T-helper 1 cell treated with Interleukin-12 subunit alpha and Interleukin-12 subunit beta and Interleukin-4 antibody, amounts not matched to agents 30 μg/mL and 1 μg/mL, for 36 hours (primary cell): ENCODE data around the gene FNDC3B.

Experiments used
- H3K27ac Mint-ChIP-seq: one replicate; pipeline ENCODE4 v1.8.0; 2021; ENCODE audit warnings: mild to moderate bottlenecking, mixed read lengths
- H3K27me3 Mint-ChIP-seq: one replicate; pipeline ENCODE4 v1.8.0; 2021; ENCODE audit warnings: low read depth, mixed read lengths
- H3K36me3 Mint-ChIP-seq: one replicate; pipeline ENCODE4 v1.8.0; 2021; ENCODE audit warnings: low read depth, mixed read lengths
- H3K4me1 Mint-ChIP-seq: one replicate; pipeline ENCODE4 v1.8.0; 2021; ENCODE audit warnings: low read depth, mixed read lengths
- H3K4me3 Mint-ChIP-seq: one replicate; pipeline ENCODE4 v1.8.0; 2021; ENCODE audit warnings: mild to moderate bottlenecking, moderate library complexity, mixed read lengths
- H3K9me3 Mint-ChIP-seq: one replicate; pipeline ENCODE4 v1.8.0; 2021; ENCODE audit warnings: mixed read lengths

Gene FNDC3B

GRCh38 chr3:172375206-172375850 lies 335.9 kb downstream of the FNDC3B start:
- Mint-ChIP-seq H3K27ac (no peak overlapping the region), H3K4me3 (no peak overlapping the region), H3K27me3 (no peaks in the 10 kb centered on the region), H3K4me1 (no peaks in the 10 kb centered on the region), H3K36me3 (peaks cover 16% of the 10 kb centered on the region), H3K9me3 (no peaks in the 10 kb centered on the region)

GRCh38 chr3:172376402-172376801 lies 337.0 kb downstream of the FNDC3B start:
- Mint-ChIP-seq H3K36me3 (peaks cover 25% of the 10 kb centered on the region), H3K27me3 (no peaks in the 10 kb centered on the region), H3K27ac (no peak overlapping the region), H3K9me3 (no peaks in the 10 kb centered on the region), H3K4me3 (no peak overlapping the region), H3K4me1 (no peaks in the 10 kb centered on the region)

DNA sequence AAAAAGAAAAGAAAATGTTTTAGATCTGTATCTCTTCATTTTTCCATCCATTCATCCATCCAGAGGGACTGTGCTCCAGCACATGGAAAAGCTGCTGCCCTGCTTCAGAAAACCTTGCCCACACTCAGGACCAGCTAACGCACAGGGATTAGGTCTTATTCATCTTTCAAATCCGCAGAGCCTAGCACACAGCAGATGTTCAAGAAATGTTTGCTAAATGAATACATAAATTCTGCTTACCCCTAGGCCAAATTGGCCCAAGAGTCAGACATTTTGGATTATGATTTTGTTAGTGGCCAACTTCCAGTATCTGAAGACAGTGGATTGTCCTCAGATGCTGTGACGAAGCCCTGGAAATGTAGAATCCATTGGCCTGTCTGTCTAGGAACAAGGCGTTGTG lies 337.5 kb downstream of the FNDC3B start:
- Mint-ChIP-seq H3K9me3 (no peaks in the 10 kb centered on the region), H3K4me1 (no peaks in the 10 kb centered on the region), H3K27me3 (no peaks in the 10 kb centered on the region), H3K4me3 (no peak overlapping the region), H3K36me3 (peaks cover 27% of the 10 kb centered on the region), H3K27ac (no peak overlapping the region)

- Mint-ChIP-seq H3K9me3 (no peaks in the 10 kb centered on the region), H3K36me3 (peaks cover 33% of the 10 kb centered on the region), H3K27ac (no peak overlapping the region), H3K4me3 (no peak overlapping the region), H3K27me3 (no peaks in the 10 kb centered on the region), H3K4me1 (no peaks in the 10 kb centered on the region)
Observed at GRCh38 chr3:172378439-172378838, 339.1 kb downstream of the FNDC3B start.

DNA sequence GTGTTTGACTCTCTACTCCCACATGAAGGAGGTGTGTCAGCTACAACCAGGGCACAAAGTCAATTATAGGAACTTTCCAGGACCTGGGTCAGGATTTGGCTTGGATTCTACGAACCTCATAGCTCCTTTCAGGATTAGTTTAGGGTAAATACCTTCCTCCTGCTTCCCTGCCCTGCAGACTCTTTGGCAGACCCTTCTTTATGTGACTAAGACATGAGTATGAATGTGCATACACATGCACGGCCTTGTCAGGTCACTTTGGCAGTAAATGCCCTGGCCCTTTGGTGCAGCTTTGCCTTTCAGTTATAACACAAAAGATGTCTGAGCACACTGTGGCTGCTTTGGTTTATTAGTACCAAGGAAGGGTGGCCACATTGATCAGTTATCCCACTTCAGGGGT lies 340.0 kb downstream of the FNDC3B start:
- Mint-ChIP-seq H3K9me3 (no peaks in the 10 kb centered on the region), H3K4me1 (no peaks in the 10 kb centered on the region), H3K4me3 (no peak overlapping the region), H3K27ac (no peak overlapping the region), H3K36me3 (peaks cover 31% of the 10 kb centered on the region), H3K27me3 (no peaks in the 10 kb centered on the region)

GRCh38 chr3:172380632-172381031 lies 341.3 kb downstream of the FNDC3B start:
- no peaks in the 10 kb centered on the region for H3K9me3 Mint-ChIP-seq
- H3K4me1 Mint-ChIP-seq, result no peaks in the 10 kb centered on the region
- no peak overlapping the region for H3K27ac Mint-ChIP-seq
- H3K4me3 Mint-ChIP-seq, result no peak overlapping the region
- no peaks in the 10 kb centered on the region for H3K27me3 Mint-ChIP-seq
- H3K36me3 Mint-ChIP-seq, result peaks cover 31% of the 10 kb centered on the region

GRCh38 chr3:172383306-172383796 lies 344.0 kb downstream of the FNDC3B start:
- Mint-ChIP-seq H3K27ac (no peak overlapping the region), H3K9me3 (no peaks in the 10 kb centered on the region), H3K4me1 (no peaks in the 10 kb centered on the region), H3K27me3 (no peaks in the 10 kb centered on the region), H3K4me3 (no peak overlapping the region), H3K36me3 (peaks cover 30% of the 10 kb centered on the region)

DNA sequence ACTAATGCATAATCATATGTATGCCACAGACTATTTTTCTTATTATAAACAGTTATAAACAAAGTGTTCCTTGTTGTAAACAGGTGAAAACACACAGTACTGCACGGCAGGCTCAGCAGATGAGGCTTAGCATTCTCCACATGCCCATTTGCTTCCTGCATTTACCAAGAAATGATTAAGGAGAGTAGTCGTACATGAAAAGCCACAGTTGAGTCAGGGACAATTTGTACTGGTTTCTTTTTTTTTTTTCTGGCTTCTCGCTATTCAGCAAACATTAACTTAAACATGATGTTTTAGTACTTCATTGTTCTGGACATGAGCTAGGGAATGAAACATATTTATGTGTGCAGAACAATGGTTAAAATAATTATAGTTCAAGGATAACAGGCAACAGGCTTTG lies 345.5 kb downstream of the FNDC3B start:
- Mint-ChIP-seq H3K9me3 (no peaks in the 10 kb centered on the region), H3K36me3 (peaks cover 22% of the 10 kb centered on the region), H3K4me1 (no peaks in the 10 kb centered on the region), H3K4me3 (no peak overlapping the region), H3K27ac (no peak overlapping the region), H3K27me3 (no peaks in the 10 kb centered on the region)

- H3K27ac Mint-ChIP-seq, result no peak overlapping the region
- H3K36me3 Mint-ChIP-seq, result no peaks in the 10 kb centered on the region
- no peaks in the 10 kb centered on the region for H3K9me3 Mint-ChIP-seq
- H3K27me3 Mint-ChIP-seq, result no peaks in the 10 kb centered on the region
- H3K4me3 Mint-ChIP-seq, result no peak overlapping the region
- no peaks in the 10 kb centered on the region for H3K4me1 Mint-ChIP-seq
Observed at GRCh38 chr3:172387728-172388127, 348.4 kb downstream of the FNDC3B start.

DNA sequence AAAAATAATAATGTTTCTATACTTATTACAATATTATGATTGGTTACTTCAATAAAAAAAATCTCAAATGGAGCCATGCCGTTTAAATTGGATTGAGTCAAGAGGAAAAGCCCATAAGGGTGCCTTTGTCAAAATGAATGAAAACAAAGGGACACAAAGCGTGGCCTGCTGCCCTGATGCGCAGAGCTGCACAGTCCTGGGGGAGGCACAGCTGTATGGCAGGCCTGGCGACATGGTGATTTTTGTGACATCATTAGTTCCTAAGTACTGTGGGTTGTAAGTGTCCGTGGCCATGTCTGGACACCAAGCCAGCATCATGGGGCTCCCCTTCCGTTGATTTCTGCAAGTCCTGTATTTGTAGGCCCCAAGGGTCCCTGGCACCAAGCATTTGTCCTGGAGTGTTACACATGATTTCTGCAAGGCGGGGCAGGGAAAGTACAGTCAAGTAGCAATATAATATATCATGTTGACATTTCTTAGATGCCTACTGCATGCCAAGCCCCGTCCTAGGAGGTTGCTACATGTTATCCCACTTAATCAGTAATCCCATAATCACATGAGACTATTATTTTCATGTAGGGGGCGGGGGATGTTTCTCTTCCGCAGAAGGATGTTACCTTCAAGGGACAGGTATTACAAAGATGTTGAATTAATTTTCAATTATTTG lies 349.2 kb downstream of the FNDC3B start:
- no peaks in the 10 kb centered on the region for H3K4me1 Mint-ChIP-seq
- no peak overlapping the region for H3K4me3 Mint-ChIP-seq
- H3K27ac Mint-ChIP-seq, result no peak overlapping the region
- peaks cover 7% of the 10 kb centered on the region for H3K9me3 Mint-ChIP-seq
- peaks cover 7% of the 10 kb centered on the region for H3K36me3 Mint-ChIP-seq
- H3K27me3 Mint-ChIP-seq, result no peaks in the 10 kb centered on the region

DNA sequence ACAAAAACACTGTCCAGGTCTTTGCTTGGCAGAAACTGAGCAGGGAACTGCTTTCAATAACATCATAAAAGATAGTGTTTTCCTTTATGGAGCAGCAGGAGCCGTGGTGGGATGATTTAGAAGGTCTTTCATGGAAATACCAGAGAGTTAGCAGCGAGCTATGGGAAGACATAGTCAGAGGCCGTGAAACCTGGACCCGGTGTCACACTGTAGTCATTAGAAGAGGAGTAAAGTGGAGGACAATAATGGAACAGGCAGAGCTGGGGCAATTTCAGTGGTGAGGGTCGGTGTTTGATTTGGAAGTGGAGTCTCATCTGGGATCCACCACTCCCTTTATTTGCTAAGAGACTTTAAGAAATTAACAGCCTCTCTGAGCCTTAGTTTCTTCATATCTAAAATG lies 351.4 kb downstream of the FNDC3B start:
- no peaks in the 10 kb centered on the region for H3K4me1 Mint-ChIP-seq
- H3K27me3 Mint-ChIP-seq, result no peaks in the 10 kb centered on the region
- peaks cover 12% of the 10 kb centered on the region for H3K36me3 Mint-ChIP-seq
- no peak overlapping the region for H3K4me3 Mint-ChIP-seq
- H3K27ac Mint-ChIP-seq, result no peak overlapping the region
- peaks cover 8% of the 10 kb centered on the region for H3K9me3 Mint-ChIP-seq

DNA sequence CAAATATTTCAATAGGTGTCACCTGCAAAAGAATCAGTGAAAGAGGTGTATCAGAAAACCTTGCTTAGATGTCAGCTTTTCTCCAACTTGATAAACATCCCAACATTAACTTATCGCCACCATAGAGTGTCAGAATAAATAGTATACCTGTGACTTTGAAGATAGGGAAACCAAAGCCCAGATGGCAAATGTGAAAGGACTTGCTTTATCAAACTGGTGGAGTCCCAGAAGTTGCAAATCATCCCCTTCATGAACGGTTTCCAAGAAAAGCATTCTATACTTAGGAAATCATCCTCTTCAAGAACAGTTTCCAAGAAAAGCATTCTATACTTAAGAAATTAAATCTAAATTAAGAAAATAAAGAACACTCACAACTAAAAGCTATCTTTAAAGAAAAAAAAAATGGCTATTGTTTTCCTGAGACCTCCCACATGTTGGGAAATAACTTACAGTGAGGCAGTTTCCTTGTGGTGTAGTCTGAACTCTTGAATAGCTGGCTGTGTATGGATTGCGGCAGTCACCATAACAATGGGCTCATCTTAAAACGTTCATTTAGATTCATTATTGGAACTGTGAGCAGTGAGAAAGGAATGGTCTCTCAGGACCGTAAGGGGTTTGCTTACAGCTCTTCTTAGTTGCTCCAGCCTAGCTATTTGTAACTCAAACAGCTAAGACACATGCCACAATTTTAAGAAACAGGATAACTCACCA lies 352.4 kb downstream of the FNDC3B start:
- Mint-ChIP-seq H3K9me3 (peaks cover 8% of the 10 kb centered on the region), H3K4me3 (no peak overlapping the region), H3K36me3 (peaks cover 12% of the 10 kb centered on the region), H3K27me3 (no peaks in the 10 kb centered on the region), H3K4me1 (no peaks in the 10 kb centered on the region), H3K27ac (no peak overlapping the region)

DNA sequence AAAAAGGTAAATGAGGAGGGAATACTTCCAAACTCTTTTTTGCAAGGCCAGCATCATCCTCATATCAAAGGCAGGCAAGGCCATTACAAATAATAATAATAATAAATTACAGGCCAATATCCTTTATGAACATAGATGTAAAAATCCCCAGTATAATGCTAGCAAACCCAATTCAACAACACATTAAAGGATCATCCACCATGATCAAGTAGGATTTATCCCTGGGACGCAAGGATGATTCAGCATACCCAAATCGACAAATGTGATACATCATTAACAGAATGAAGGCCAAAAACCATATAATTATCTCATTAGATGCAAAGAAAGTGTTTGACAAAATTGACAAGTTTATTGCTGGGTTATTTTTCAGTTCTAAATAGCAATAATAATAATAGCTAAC lies 355.3 kb downstream of the FNDC3B start:
- peaks cover 12% of the 10 kb centered on the region for H3K36me3 Mint-ChIP-seq
- H3K9me3 Mint-ChIP-seq, result peaks cover 8% of the 10 kb centered on the region
- no peak overlapping the region for H3K27ac Mint-ChIP-seq
- H3K4me1 Mint-ChIP-seq, result no peaks in the 10 kb centered on the region
- no peaks in the 10 kb centered on the region for H3K27me3 Mint-ChIP-seq
- no peak overlapping the region for H3K4me3 Mint-ChIP-seq

DNA sequence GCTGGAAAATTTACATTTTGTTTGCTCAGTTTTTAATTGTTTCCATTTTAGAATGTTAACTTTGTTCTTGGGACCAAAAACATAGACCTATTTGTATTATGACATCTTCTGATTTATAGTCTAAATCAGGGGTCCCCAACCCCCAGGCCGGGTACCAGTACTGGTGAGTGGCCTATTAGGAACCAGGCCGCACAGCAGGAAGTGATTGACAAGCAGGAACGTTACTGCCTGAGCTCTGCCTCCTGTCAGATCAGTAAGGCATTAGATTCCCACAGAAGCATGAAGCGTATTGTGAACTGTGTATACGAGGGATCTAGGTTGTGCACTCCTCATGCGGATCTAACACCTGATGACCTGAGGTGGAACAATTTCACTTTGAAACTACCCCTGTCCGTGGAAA lies 357.0 kb downstream of the FNDC3B start:
- Mint-ChIP-seq H3K9me3 (peaks cover 8% of the 10 kb centered on the region), H3K27me3 (no peaks in the 10 kb centered on the region), H3K36me3 (peaks cover 14% of the 10 kb centered on the region), H3K27ac (no peak overlapping the region), H3K4me1 (no peaks in the 10 kb centered on the region), H3K4me3 (no peak overlapping the region)
